ENCODE data around the gene FFAR2. TPM values are rescaled to one million over a fixed set of nuclear protein-coding genes. Genes with fewer than 3 reads are reported as not detected.

Gene FFAR2
- total and polyA plus RNA-seq, 4 donors = 0.15 to 2.0 (median 1.2) TPM; not detected in 1

- 86 to 91% methylated on average over 8 of the region's 8 CpGs for WGBS, 2 donors
- Histone ChIP-seq H3K9me3 (ENCODE audit: control insufficient read depth, low read length) (peaks cover 6% of the 10 kb centered on the region), H3K4me1 (ENCODE audit: control insufficient read depth in 1 of 2, insufficient read depth in 2 of 2, low read length in 2 of 2) (peaks cover 0 to 1% of the 10 kb centered on the region in 2 donors), H3K27ac (ENCODE audit: low read depth in 1 of 2, low read length in 2 of 2) (no peak overlapping the region), H3K4me3 (ENCODE audit: low read length in 2 of 2) (no peak overlapping the region), H3K27me3 (ENCODE audit: control insufficient read depth in 1 of 2, insufficient read depth in 2 of 2, low read length in 1 of 2) (no peaks in the 10 kb centered on the region), H3K36me3 (ENCODE audit: control insufficient read depth in 1 of 2, insufficient read depth in 2 of 2, low read length in 1 of 2) (no peaks in the 10 kb centered on the region)
- intact Hi-C loops (cut with DNase I) = no loop called here
- peak in 1 of 2 donors; percentile 35 for DNase-seq
- no peak for ATAC-seq (ENCODE audit: low FRiP score)
Measured at GRCh38 chr19:35431145-35431807, 16.8 kb upstream of the FFAR2 start.

- Histone ChIP-seq H3K27ac (ENCODE audit: low read depth in 1 of 2, low read length in 2 of 2) (no peak overlapping the region), H3K27me3 (ENCODE audit: control insufficient read depth in 1 of 2, insufficient read depth in 2 of 2, low read length in 1 of 2) (no peaks in the 10 kb centered on the region), H3K4me3 (ENCODE audit: low read length in 2 of 2) (no peak overlapping the region), H3K4me1 (ENCODE audit: control insufficient read depth in 1 of 2, insufficient read depth in 2 of 2, low read length in 2 of 2) (peaks cover 0 to 1% of the 10 kb centered on the region in 2 donors), H3K9me3 (ENCODE audit: control insufficient read depth, low read length) (peaks cover 6% of the 10 kb centered on the region), H3K36me3 (ENCODE audit: control insufficient read depth in 1 of 2, insufficient read depth in 2 of 2, low read length in 1 of 2) (no peaks in the 10 kb centered on the region)
- intact Hi-C loops (cut with DNase I) = no loop called here
- DNase-seq (peak in 1 of 2 donors; percentile 38), ATAC-seq (ENCODE audit: low FRiP score) (no peak)
- WGBS, 2 donors = 80 to 86% methylated on average over 9 of the region's 9 CpGs
Measured at GRCh38 chr19:35432911-35433310, 15.1 kb upstream of the FFAR2 start.

GRCh38 chr19:35433448-35433847 is 14.6 kb upstream of the FFAR2 start:
- DNase-seq (peak in 1 of 2 donors; percentile 37), ATAC-seq (ENCODE audit: low FRiP score) (no peak)
- 77 to 78% methylated on average over 7 of the region's 7 CpGs for WGBS, 2 donors
- intact Hi-C loops (cut with DNase I) = no loop called here
- H3K9me3 ChIP-seq (ENCODE audit: control insufficient read depth, low read length) = peaks cover 6% of the 10 kb centered on the region
- H3K4me1 ChIP-seq (ENCODE audit: control insufficient read depth in 1 of 2, insufficient read depth in 2 of 2, low read length in 2 of 2) = peaks cover 0 to 1% of the 10 kb centered on the region in 2 donors
- no peak overlapping the region for H3K27ac ChIP-seq (ENCODE audit: low read depth in 1 of 2, low read length in 2 of 2)
- H3K4me3 ChIP-seq (ENCODE audit: low read length in 2 of 2) = no peak overlapping the region
- H3K36me3 ChIP-seq (ENCODE audit: control insufficient read depth in 1 of 2, insufficient read depth in 2 of 2, low read length in 1 of 2) = no peaks in the 10 kb centered on the region
- no peaks in the 10 kb centered on the region for H3K27me3 ChIP-seq (ENCODE audit: control insufficient read depth in 1 of 2, insufficient read depth in 2 of 2, low read length in 1 of 2)

- ATAC-seq (ENCODE audit: low FRiP score) (no peak), DNase-seq (no peak)
- Histone ChIP-seq H3K36me3 (ENCODE audit: control insufficient read depth in 1 of 2, insufficient read depth in 2 of 2, low read length in 1 of 2) (no peaks in the 10 kb centered on the region), H3K4me3 (ENCODE audit: low read length in 2 of 2) (no peak overlapping the region), H3K27ac (ENCODE audit: low read depth in 1 of 2, low read length in 2 of 2) (no peak overlapping the region), H3K4me1 (ENCODE audit: control insufficient read depth in 1 of 2, insufficient read depth in 2 of 2, low read length in 2 of 2) (peaks cover 0 to 1% of the 10 kb centered on the region in 2 donors), H3K9me3 (ENCODE audit: control insufficient read depth, low read length) (peaks cover 6% of the 10 kb centered on the region), H3K27me3 (ENCODE audit: control insufficient read depth in 1 of 2, insufficient read depth in 2 of 2, low read length in 1 of 2) (no peaks in the 10 kb centered on the region)
- WGBS, 2 donors = 57 to 71% methylated on average over 3 of the region's 3 CpGs
- intact Hi-C loops (cut with DNase I) = no loop called here
Measured at GRCh38 chr19:35435896-35436295, 12.2 kb upstream of the FFAR2 start.

- DNase-seq (peak in 1 of 2 donors; percentile 57), ATAC-seq (ENCODE audit: low FRiP score) (peak; percentile 34)
- Histone ChIP-seq H3K9me3 (ENCODE audit: control insufficient read depth, low read length) (peaks cover 2% of the 10 kb centered on the region), H3K36me3 (ENCODE audit: control insufficient read depth in 1 of 2, insufficient read depth in 2 of 2, low read length in 1 of 2) (no peaks in the 10 kb centered on the region), H3K4me3 (ENCODE audit: low read length in 2 of 2) (no peak overlapping the region), H3K27me3 (ENCODE audit: control insufficient read depth in 1 of 2, insufficient read depth in 2 of 2, low read length in 1 of 2) (no peaks in the 10 kb centered on the region), H3K27ac (ENCODE audit: low read depth in 1 of 2, low read length in 2 of 2) (no peak overlapping the region), H3K4me1 (ENCODE audit: control insufficient read depth in 1 of 2, insufficient read depth in 2 of 2, low read length in 2 of 2) (peaks cover 0 to 1% of the 10 kb centered on the region in 2 donors)
- WGBS, 2 donors = 11% methylated on average over 17 of the region's 17 CpGs
- intact Hi-C loops (cut with DNase I) = no loop called here
Measured at GRCh38 chr19:35436477-35437405, 11.3 kb upstream of the FFAR2 start.

GRCh38 chr19:35437406-35437951 is 10.6 kb upstream of the FFAR2 start:
- Histone ChIP-seq H3K36me3 (ENCODE audit: control insufficient read depth in 1 of 2, insufficient read depth in 2 of 2, low read length in 1 of 2) (no peaks in the 10 kb centered on the region), H3K4me1 (ENCODE audit: control insufficient read depth in 1 of 2, insufficient read depth in 2 of 2, low read length in 2 of 2) (peaks cover 0 to 1% of the 10 kb centered on the region in 2 donors), H3K27ac (ENCODE audit: low read depth in 1 of 2, low read length in 2 of 2) (no peak overlapping the region), H3K4me3 (ENCODE audit: low read length in 2 of 2) (no peak overlapping the region), H3K27me3 (ENCODE audit: control insufficient read depth in 1 of 2, insufficient read depth in 2 of 2, low read length in 1 of 2) (no peaks in the 10 kb centered on the region), H3K9me3 (ENCODE audit: control insufficient read depth, low read length) (no peaks in the 10 kb centered on the region)
- intact Hi-C loops (cut with DNase I) = no loop called here
- no peak for DNase-seq
- 91 to 93% methylated on average over 15 of the region's 15 CpGs for WGBS, 2 donors
- ATAC-seq (ENCODE audit: low FRiP score) = no peak

- DNase-seq = no peak
- no peaks in the 10 kb centered on the region for H3K27me3 ChIP-seq (ENCODE audit: control insufficient read depth in 1 of 2, insufficient read depth in 2 of 2, low read length in 1 of 2)
- intact Hi-C loops (cut with DNase I) = no loop called here
Measured at GRCh38 chr19:35438096-35438495, 10.0 kb upstream of the FFAR2 start.

GRCh38 chr19:35438527-35438926 is 9.5 kb upstream of the FFAR2 start:
- H3K9me3 ChIP-seq (ENCODE audit: control insufficient read depth, low read length) = no peaks in the 10 kb centered on the region
- ATAC-seq (ENCODE audit: low FRiP score) (no peak), DNase-seq (no peak)
- no peaks in the 10 kb centered on the region for H3K36me3 ChIP-seq (ENCODE audit: control insufficient read depth in 1 of 2, insufficient read depth in 2 of 2, low read length in 1 of 2)
- peaks cover 0 to 1% of the 10 kb centered on the region in 2 donors for H3K4me1 ChIP-seq (ENCODE audit: control insufficient read depth in 1 of 2, insufficient read depth in 2 of 2, low read length in 2 of 2)
- H3K4me3 ChIP-seq (ENCODE audit: low read length in 2 of 2) = no peak overlapping the region
- 17 to 18% methylated on average over 5 of the region's 5 CpGs for WGBS, 2 donors
- no peak overlapping the region for H3K27ac ChIP-seq (ENCODE audit: low read depth in 1 of 2, low read length in 2 of 2)
- intact Hi-C loops (cut with DNase I) = no loop called here
- H3K27me3 ChIP-seq (ENCODE audit: control insufficient read depth in 1 of 2, insufficient read depth in 2 of 2, low read length in 1 of 2) = no peaks in the 10 kb centered on the region

More at GRCh38 chr19:35438096-35438495, 10.0 kb upstream of the FFAR2 start:
- Histone ChIP-seq H3K4me3 (ENCODE audit: low read length in 2 of 2) (no peak overlapping the region), H3K9me3 (ENCODE audit: control insufficient read depth, low read length) (no peaks in the 10 kb centered on the region), H3K36me3 (ENCODE audit: control insufficient read depth in 1 of 2, insufficient read depth in 2 of 2, low read length in 1 of 2) (no peaks in the 10 kb centered on the region), H3K27ac (ENCODE audit: low read depth in 1 of 2, low read length in 2 of 2) (no peak overlapping the region), H3K4me1 (ENCODE audit: control insufficient read depth in 1 of 2, insufficient read depth in 2 of 2, low read length in 2 of 2) (peaks cover 0 to 1% of the 10 kb centered on the region in 2 donors)
- 68 to 72% methylated on average over 5 of the region's 5 CpGs for WGBS, 2 donors
- no peak for ATAC-seq (ENCODE audit: low FRiP score)

Measured in aorta (tissue), 5 donors.